ENCODE results near the gene FOXQ1. TPM values are rescaled to one million over a fixed set of nuclear protein-coding genes. Genes with fewer than 3 reads are reported as not detected.

Gene FOXQ1
- total RNA-seq, 1 donor from 2014 or later: 12.3 TPM

- Histone ChIP-seq H3K27me3 (no peaks in the 10 kb centered on the region), H3K36me3 (no peaks in the 10 kb centered on the region), H3K9me3 (no peaks in the 10 kb centered on the region), H3K4me1 (no peaks in the 10 kb centered on the region), H3K4me3 (no peak overlapping the region), H3K27ac (no peak overlapping the region)
- DNase-seq: no peak
- ATAC-seq: no peak
- intact Hi-C loops (cut with DNase I): no loop called here
- no peak for TF ChIP-seq CTCF (IDR thresholded peaks at IDR 0.05)
Measured at GRCh38 chr6:1285556-1285955, 26.3 kb upstream of the FOXQ1 start.

GRCh38 chr6:1285956-1286355, 25.9 kb upstream of the FOXQ1 start:
- Histone ChIP-seq H3K4me1 (no peaks in the 10 kb centered on the region), H3K9me3 (no peaks in the 10 kb centered on the region), H3K36me3 (no peaks in the 10 kb centered on the region), H3K27ac (no peak overlapping the region), H3K4me3 (no peak overlapping the region), H3K27me3 (no peaks in the 10 kb centered on the region)
- no peak for DNase-seq
- no peak for ATAC-seq
- no peak for TF ChIP-seq CTCF (IDR thresholded peaks at IDR 0.05)
- intact Hi-C loops (cut with DNase I): no loop called here

GRCh38 chr6:1287103-1287591, 24.8 kb upstream of the FOXQ1 start:
- H3K4me1 ChIP-seq: no peaks in the 10 kb centered on the region
- intact Hi-C loops (cut with DNase I): no loop called here
- no peak for TF ChIP-seq CTCF (IDR thresholded peaks at IDR 0.05)
- no peak overlapping the region for H3K4me3 ChIP-seq
- H3K27me3 ChIP-seq: no peaks in the 10 kb centered on the region
- H3K36me3 ChIP-seq: no peaks in the 10 kb centered on the region
- DNase-seq (peak; percentile 86), ATAC-seq (peak; percentile 98)
- no peaks in the 10 kb centered on the region for H3K9me3 ChIP-seq
- H3K27ac ChIP-seq: peak overlapping the region; percentile 53

- Histone ChIP-seq H3K9me3 (no peaks in the 10 kb centered on the region), H3K36me3 (no peaks in the 10 kb centered on the region), H3K4me3 (no peak overlapping the region), H3K4me1 (no peaks in the 10 kb centered on the region), H3K27ac (no peak overlapping the region), H3K27me3 (no peaks in the 10 kb centered on the region)
- no peak for TF ChIP-seq CTCF (IDR thresholded peaks at IDR 0.05)
- ATAC-seq (no peak), DNase-seq (no peak)
- intact Hi-C loops (cut with DNase I): no loop called here
Measured at GRCh38 chr6:1290086-1290485, 21.8 kb upstream of the FOXQ1 start.

- no peaks in the 10 kb centered on the region for H3K27me3 ChIP-seq
- no peak for DNase-seq
- no peaks in the 10 kb centered on the region for H3K4me1 ChIP-seq
- intact Hi-C loops (cut with DNase I): no loop called here
- H3K4me3 ChIP-seq: no peak overlapping the region
- H3K27ac ChIP-seq: peak overlapping the region; percentile 24
- TF ChIP-seq CTCF (IDR thresholded peaks at IDR 0.05): no peak
- no peaks in the 10 kb centered on the region for H3K36me3 ChIP-seq
- H3K9me3 ChIP-seq: no peaks in the 10 kb centered on the region
- no peak for ATAC-seq
Measured at GRCh38 chr6:1290805-1291204, 21.1 kb upstream of the FOXQ1 start.

- no peaks in the 10 kb centered on the region for H3K36me3 ChIP-seq
- DNase-seq (no peak), ATAC-seq (no peak)
- no peak overlapping the region for H3K4me3 ChIP-seq
- intact Hi-C loops (cut with DNase I): no loop called here
- H3K4me1 ChIP-seq: no peaks in the 10 kb centered on the region
- no peaks in the 10 kb centered on the region for H3K9me3 ChIP-seq
- H3K27me3 ChIP-seq: no peaks in the 10 kb centered on the region
- TF ChIP-seq CTCF (IDR thresholded peaks at IDR 0.05): no peak
- H3K27ac ChIP-seq: no peak overlapping the region
Measured at GRCh38 chr6:1291381-1291780, 20.5 kb upstream of the FOXQ1 start.

Data from upper lobe of right lung (tissue), 1 donor.